Renal pelvis (tissue), 4 donors: ENCODE measurements around the gene SCG5. TPM values are rescaled to one million over a fixed set of nuclear protein-coding genes. Genes with fewer than 3 reads are reported as not detected.

Experiments
- DNase-seq: peaks from one replicate; pipeline ENCODE4 v3.0.0-alpha.2; 2013
- polyA plus RNA-seq, 3 donors: library from polyadenylated mRNA; unstranded; fragments of 120-200 nt; gene quantifications; one replicate each; pipeline ENCODE4 v1.2.1, GENCODE V29; 2013; ENCODE audit not compliant: insufficient read length in 3 of 3

SCG5 gene
- polyA plus RNA-seq, 3 donors, result 10.7 to 26.1 (median 21.0) TPM

- DNase-seq, result no peak
Observed at GRCh38 chr15:32656496-32656895, 15.0 kb downstream of the SCG5 start.

GRCh38 chr15:32657198-32657883 lies 15.8 kb downstream of the SCG5 start:
- no peak for DNase-seq

GRCh38 chr15:32657941-32658340 lies 16.4 kb downstream of the SCG5 start:
- no peak for DNase-seq

- DNase-seq, result no peak
Observed at GRCh38 chr15:32659340-32660155, 18.0 kb downstream of the SCG5 start.

- no peak for DNase-seq
Observed at GRCh38 chr15:32663671-32664070, 22.2 kb downstream of the SCG5 start.

GRCh38 chr15:32664796-32665195 lies 23.3 kb downstream of the SCG5 start:
- DNase-seq, result no peak

- DNase-seq, result no peak
Observed at GRCh38 chr15:32667321-32667720, 25.8 kb downstream of the SCG5 start.

GRCh38 chr15:32668942-32669341 lies 27.4 kb downstream of the SCG5 start:
- no peak for DNase-seq

GRCh38 chr15:32669896-32670611 lies 28.5 kb downstream of the SCG5 start:
- no peak for DNase-seq

GRCh38 chr15:32670623-32671022 lies 29.1 kb downstream of the SCG5 start:
- no peak for DNase-seq

GRCh38 chr15:32671339-32672325 lies 30.1 kb downstream of the SCG5 start:
- no peak for DNase-seq

GRCh38 chr15:32674681-32675080 lies 33.2 kb downstream of the SCG5 start:
- no peak for DNase-seq

GRCh38 chr15:32675466-32675865 lies 34.0 kb downstream of the SCG5 start:
- DNase-seq, result no peak

- no peak for DNase-seq
Observed at GRCh38 chr15:32676169-32676568, 34.7 kb downstream of the SCG5 start.

- no peak for DNase-seq
Observed at GRCh38 chr15:32677238-32677750, 35.8 kb downstream of the SCG5 start.

GRCh38 chr15:32679298-32679690 lies 37.8 kb downstream of the SCG5 start:
- DNase-seq, result no peak

- no peak for DNase-seq
Observed at GRCh38 chr15:32682569-32682968, 41.1 kb downstream of the SCG5 start.

GRCh38 chr15:32682977-32683630 lies 41.6 kb downstream of the SCG5 start:
- DNase-seq, result no peak

GRCh38 chr15:32683906-32684584 lies 42.5 kb downstream of the SCG5 start:
- DNase-seq, result no peak

- DNase-seq, result no peak
Observed at GRCh38 chr15:32685576-32685975, 44.1 kb downstream of the SCG5 start.
